MM.1S (cell line): ENCODE measurements around the gene TFPI.

ENCODE experiments used
- EZH2 ChIP-seq: fragments of 300-600 bp; sonication (generic); optimal IDR thresholded peaks from 2 replicates; pipeline ENCODE3; 2017; ENCODE audit warnings: low read depth, mild to moderate bottlenecking, antibody characterized with exemption, low read length, mixed read lengths
- EZH2phosphoT487 ChIP-seq: fragments of 300-600 bp; sonication (generic); IDR thresholded peaks from 2 replicates; pipeline ENCODE4 v1.6.1; 2018; ENCODE audit warnings: antibody characterized with exemption, low read length
- TF ChIP-seq, protein P1 (sequence below): fragments of 300-600 bp; sonication (generic); IDR thresholded peaks from 2 replicates; pipeline ENCODE4 v1.5.1; 2016; ENCODE audit warnings: antibody characterized with exemption, low read length, mixed read lengths

DNA sequence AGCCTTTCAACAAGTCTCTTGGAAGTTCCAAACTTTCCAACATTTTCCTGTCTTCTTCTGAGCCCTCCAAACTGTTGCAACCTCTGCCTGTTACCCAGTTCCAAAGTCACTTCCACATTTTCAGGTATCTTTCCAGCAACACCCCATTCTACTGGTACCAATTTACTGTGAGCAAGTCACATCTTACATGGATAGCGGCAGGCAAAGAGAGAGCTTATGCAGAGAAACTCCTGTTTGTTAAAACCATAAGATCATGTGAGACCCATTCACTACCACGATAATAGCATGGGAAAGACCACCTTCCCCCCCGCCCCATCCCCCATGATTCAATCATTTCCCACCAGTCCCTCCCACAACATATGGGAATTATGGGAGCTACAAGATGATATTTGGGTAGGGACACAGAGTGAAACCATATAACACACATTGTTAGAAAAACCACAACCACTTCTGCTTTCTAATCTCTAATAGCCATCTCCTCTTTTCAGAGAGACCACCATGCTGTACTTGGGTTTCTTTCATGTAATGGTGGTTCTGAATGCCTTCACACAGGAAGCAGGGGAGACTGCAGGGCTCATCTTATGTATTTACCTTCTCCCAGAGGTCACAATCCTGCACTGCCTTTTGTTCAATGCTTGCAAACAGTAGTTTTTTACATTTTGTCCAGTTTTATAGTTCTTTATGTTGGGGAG is 60.2 kb downstream of the TFPI start:
- TF ChIP-seq, protein P1, sequence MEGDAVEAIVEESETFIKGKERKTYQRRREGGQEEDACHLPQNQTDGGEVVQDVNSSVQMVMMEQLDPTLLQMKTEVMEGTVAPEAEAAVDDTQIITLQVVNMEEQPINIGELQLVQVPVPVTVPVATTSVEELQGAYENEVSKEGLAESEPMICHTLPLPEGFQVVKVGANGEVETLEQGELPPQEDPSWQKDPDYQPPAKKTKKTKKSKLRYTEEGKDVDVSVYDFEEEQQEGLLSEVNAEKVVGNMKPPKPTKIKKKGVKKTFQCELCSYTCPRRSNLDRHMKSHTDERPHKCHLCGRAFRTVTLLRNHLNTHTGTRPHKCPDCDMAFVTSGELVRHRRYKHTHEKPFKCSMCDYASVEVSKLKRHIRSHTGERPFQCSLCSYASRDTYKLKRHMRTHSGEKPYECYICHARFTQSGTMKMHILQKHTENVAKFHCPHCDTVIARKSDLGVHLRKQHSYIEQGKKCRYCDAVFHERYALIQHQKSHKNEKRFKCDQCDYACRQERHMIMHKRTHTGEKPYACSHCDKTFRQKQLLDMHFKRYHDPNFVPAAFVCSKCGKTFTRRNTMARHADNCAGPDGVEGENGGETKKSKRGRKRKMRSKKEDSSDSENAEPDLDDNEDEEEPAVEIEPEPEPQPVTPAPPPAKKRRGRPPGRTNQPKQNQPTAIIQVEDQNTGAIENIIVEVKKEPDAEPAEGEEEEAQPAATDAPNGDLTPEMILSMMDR = no peak
- TF ChIP-seq EZH2 (no peak), EZH2phosphoT487 (no peak)
